GM21619 (cell line): Measurements from ENCODE around the gene ITGA6.

Source experiments
- ATAC-seq: cut with Tn5 transposase; IDR thresholded peaks from one replicate; pipeline ENCODE4 v1.9.1; 2021; ENCODE audit not compliant: unreplicated experiment

Gene ITGA6

GRCh38 chr2:172464400-172465129 is 37.2 kb downstream of the ITGA6 start:
- ATAC-seq = no peak

GRCh38 chr2:172465417-172466334 is 38.3 kb downstream of the ITGA6 start:
- ATAC-seq = peak; percentile 46

GRCh38 chr2:172467382-172467781 is 40.0 kb downstream of the ITGA6 start:
- ATAC-seq = no peak

- ATAC-seq = no peak
These were observed 43.9 kb downstream of the ITGA6 start for GRCh38 chr2:172470958-172471922.

- no peak for ATAC-seq
These were observed 45.2 kb downstream of the ITGA6 start for GRCh38 chr2:172472446-172473033.

GRCh38 chr2:172473167-172473566 is 45.8 kb downstream of the ITGA6 start:
- no peak for ATAC-seq

GRCh38 chr2:172478353-172478752 is 51.0 kb downstream of the ITGA6 start:
- no peak for ATAC-seq

GRCh38 chr2:172480301-172481218 is 53.2 kb downstream of the ITGA6 start:
- no peak for ATAC-seq

GRCh38 chr2:172481507-172482262 is 54.3 kb downstream of the ITGA6 start:
- ATAC-seq = no peak

- no peak for ATAC-seq
These were observed 56.9 kb downstream of the ITGA6 start for GRCh38 chr2:172484253-172484652.

- ATAC-seq = no peak
These were observed 57.3 kb downstream of the ITGA6 start for GRCh38 chr2:172484706-172485105.

GRCh38 chr2:172488556-172488955 is 61.2 kb downstream of the ITGA6 start:
- ATAC-seq = no peak

GRCh38 chr2:172489681-172490080 is 62.3 kb downstream of the ITGA6 start:
- ATAC-seq = no peak

- ATAC-seq = no peak
These were observed 68.8 kb downstream of the ITGA6 start for GRCh38 chr2:172496160-172496608.

GRCh38 chr2:172507199-172507598 is 79.8 kb downstream of the ITGA6 start:
- ATAC-seq = no peak

GRCh38 chr2:172510088-172510487 is 82.7 kb downstream of the ITGA6 start:
- no peak for ATAC-seq

GRCh38 chr2:172510548-172510947 is 83.2 kb downstream of the ITGA6 start:
- ATAC-seq = no peak

- no peak for ATAC-seq
These were observed 85.6 kb downstream of the ITGA6 start for GRCh38 chr2:172512810-172513523.
